A375 (cell line): ENCODE data around the gene IL22RA1. TPM values are rescaled to one million over a fixed set of nuclear protein-coding genes. Genes with fewer than 3 reads are reported as not detected.

Experiments
- total RNA-seq: library from RNA; depleted of rRNA; stranded (reverse); fragments of >200 nt; shearing (Covaris generic); gene quantifications from 2 replicates; pipeline ENCODE4 v1.2.3, GENCODE V29; 2014; rRNA removed

IL22RA1 gene, protein sequence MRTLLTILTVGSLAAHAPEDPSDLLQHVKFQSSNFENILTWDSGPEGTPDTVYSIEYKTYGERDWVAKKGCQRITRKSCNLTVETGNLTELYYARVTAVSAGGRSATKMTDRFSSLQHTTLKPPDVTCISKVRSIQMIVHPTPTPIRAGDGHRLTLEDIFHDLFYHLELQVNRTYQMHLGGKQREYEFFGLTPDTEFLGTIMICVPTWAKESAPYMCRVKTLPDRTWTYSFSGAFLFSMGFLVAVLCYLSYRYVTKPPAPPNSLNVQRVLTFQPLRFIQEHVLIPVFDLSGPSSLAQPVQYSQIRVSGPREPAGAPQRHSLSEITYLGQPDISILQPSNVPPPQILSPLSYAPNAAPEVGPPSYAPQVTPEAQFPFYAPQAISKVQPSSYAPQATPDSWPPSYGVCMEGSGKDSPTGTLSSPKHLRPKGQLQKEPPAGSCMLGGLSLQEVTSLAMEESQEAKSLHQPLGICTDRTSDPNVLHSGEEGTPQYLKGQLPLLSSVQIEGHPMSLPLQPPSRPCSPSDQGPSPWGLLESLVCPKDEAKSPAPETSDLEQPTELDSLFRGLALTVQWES
- total RNA-seq, result 0.34 and 1.8 TPM in 2 replicates

DNA sequence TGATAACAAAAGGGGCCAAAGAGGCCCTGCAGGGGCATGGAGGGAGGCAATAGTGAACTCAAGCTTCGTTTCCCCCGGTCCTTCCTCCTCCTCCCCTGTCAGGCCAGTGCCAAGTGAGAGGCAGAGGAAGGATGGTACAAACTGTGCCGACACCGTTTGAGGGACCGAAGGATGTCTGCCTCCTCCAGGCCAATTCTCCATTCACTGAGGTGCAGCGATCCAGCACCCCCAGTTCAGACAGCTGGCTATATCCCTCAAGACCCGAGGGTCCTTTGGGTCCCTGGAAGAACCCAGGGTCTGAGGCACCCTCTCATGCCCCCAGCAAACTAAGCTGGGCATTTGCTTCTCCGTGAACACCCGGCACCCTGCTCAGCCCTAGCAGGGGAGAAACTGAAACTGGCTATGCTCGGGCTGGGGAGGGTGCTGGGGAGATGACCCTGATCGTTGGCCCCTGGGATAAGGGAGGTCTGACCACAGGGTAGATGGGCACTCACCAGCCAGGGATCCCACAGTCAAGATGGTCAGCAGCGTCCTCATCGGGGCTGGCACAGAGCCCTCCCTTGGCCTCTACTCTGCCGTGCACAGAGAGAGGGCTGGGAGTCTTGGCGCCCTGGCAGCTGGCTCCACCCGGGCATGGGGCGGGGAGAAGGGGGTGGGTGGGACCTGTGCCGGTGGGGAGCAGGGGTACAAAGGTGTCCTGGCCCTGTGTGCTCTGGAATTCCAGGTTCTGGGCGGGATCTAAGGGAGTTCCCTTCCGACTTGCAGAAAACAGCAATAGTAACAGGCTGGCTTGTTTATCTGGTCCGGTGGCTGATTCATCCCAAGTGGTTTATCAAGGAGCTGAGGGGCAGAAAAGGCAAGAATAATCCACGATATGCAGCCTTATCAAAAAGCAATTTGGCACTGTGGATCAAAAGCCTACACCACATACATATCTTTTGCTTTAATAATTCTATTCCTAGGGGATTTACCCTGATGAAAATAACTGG is at the start of gene IL22RA1:
IL22RA1 (minus strand) TSS at position 595 of the 989 bp plus-strand sequence; CDS start at position 537, 58 bp downstream.

DNA sequence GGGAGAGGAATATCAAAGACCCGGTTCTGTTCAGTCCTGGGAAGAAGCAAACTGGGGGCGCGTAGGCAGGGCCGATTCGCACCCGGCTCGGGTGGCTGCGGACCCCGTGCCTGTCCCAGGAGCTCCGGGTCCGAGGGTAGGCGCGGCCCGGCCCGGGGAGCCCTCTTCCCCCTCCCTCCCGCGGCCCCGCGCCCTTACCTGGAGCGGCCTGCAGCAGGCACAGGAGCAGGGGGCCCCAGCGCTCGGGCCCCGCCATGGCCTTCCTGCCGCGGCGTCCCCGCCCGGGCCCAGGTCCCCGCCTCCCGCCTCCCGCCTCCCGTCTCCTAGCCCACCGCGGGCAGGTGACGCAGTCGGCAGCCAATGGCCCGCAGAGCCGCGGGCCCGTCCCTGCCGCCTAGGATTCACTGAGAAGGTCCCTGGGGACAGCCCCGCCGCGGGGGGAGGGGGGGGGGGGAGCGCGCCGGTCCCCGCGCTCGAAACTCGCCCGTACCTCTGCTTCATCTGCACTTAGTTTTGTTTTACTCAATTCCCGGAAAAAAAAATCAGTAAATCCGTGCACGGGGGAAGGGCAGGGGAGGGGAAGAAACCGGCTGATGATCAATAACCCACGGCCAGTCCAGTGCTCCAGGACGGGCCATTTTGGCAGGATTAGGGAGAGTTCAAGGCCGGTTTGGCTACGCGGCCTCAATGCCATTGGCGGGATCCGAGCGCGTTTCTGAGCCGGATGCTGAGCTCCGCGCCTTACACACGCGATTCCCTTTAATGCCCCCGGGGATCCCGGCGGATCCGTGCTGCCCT is 44.3 kb upstream of the IL22RA1 start, which contains the start of gene IFNLR1:
IFNLR1 (minus strand) TSS at position 297 of the 798 bp plus-strand sequence; CDS start at position 256, 41 bp downstream.

DNA sequence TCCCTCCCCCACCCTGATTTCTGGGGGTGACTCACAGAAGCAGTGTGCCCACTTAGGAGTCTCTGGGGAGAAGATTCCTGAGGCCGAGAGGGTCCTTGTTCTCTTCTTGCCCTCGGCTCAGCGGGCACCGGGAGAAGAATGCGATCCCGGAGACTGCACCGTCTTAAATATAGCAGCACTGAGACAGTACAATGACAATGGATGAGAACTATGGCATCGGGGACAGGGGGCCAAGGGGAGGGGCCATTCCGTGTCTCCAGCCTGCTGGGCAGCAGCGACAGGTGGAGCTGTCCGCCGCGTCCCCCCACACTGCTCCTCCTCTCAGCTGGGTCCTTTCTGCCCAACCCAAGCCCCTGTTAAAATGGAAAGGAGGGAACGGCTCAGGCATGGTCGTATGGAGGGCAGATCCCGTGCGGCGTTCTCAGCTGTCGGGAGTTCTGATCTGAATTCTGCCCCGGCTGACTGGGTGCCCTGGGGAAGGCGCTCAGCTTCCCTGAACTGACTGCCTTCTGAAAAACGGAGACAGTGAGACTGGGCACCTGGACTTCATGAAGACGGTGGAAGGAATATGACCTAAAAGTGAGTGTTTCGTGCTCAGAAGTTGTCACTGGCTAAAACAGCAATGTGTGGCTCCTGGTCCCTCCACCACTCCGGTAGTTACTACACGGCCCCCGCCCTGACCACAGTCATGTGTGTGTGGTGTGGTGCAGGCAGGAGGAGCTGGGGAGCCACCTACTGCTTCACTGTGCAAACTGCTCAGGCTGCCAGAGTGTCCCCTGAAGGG is 30.8 kb downstream of the IL22RA1 start, which contains the start of gene MYOM3:
MYOM3 (minus strand) TSS at position 140 of the 784 bp plus-strand sequence. CDS start 3,499 bp downstream, outside the sequence.

Other genes starting within 250 kb of the IL22RA1 start
- not detected in 2 replicates for gene CNR2, start 229.8 kb downstream of the IL22RA1 start, total RNA-seq
- gene PNRC2, start 183.3 kb downstream of the IL22RA1 start, total RNA-seq, result 55.6 and 62.2 TPM in 2 replicates
- gene SRSF10, start 162.8 kb downstream of the IL22RA1 start, total RNA-seq, result 162 and 177 TPM in 2 replicates
- gene MYOM3, start 31.0 kb downstream of the IL22RA1 start, total RNA-seq, result 0.03 and 0.08 TPM in 2 replicates
- gene IFNLR1, start 44.1 kb upstream of the IL22RA1 start, total RNA-seq, result 2.0 and 2.2 TPM in 2 replicates
- gene GRHL3, start 176.2 kb upstream of the IL22RA1 start, total RNA-seq, result 0.19 and 0.45 TPM in 2 replicates